ENCODE data around the gene ATP9A.

The ATP9A gene

DNA sequence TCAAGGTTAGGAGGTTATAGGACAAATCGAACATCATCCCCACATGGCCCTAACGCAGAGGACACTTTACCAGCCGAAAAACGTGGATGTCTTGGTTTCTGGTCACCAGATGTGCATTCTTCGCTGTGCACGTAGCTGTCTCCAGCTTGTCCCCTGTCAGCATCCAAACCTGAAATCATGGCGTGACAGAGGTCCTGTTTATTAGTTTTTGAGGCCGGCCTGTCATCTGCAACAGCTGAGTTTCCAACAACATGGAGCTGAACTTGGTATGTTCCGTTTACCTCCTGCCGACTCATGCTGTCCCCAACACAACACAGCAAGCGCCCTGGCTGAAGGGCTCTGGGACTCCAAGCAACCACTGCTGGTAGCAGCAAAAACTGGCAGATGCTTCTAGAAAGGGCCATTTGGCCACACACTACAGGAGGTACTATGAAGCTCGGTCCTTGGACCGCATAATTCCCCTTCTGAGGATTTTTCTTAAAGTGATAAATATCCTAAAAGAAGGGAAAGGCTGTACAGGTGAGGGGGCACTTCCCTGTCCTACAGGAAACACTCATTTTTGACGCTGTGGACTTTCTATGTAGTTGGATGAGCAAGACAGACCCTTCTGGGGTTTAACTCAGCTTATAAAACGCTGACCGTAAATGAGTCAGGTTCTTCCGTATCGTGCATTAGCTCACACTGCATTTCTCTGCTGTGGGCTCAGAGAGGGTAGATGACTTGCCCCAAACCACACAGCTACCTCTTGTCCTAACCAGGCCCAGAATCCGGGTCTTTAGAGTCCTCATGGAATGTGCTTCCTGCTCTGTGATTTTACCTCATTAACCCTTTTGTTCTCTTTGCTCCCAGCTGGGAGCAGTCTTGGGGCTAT lies 146.0 kb downstream of the ATP9A start:
- DNase-seq, result no peak

DNA sequence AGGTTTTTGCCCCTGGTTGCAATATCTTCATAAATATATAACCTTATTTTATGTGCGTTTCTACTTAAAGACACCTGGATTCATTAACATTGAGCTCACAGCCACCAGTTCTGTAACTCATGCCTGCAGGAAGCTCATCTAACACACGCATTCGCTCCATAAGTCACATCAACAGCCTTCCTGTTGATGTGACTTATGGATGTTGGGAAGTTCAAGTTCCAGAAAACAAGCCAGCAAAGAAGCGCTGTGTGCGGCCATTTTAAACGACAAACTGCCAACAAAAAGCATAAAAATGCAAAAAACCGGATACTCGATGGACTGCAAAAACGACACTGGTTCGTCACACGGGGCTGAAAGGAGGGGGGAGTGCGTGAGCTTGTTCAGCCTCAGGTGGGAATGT lies 147.8 kb downstream of the ATP9A start:
- no peak for DNase-seq

DNA sequence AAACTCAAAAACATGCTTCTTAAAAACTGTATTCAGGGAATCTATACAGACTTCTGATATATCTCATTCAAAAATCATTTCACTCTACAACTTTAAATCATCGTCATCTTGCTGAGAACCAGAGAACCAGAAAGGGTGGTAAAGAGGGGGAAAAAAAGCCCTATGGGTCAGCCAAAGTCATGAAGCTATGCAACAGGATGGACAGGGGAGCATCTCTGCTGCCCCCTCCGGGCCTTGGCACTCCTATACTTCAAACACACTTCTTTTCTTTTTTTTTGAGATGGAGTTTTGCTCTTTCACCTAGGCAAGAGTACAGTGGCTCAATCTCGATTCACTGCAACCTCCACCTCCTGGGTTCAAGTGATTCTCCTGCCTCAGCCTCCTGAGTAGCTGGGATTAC lies 152.1 kb downstream of the ATP9A start:
- DNase-seq, result no peak

DNA sequence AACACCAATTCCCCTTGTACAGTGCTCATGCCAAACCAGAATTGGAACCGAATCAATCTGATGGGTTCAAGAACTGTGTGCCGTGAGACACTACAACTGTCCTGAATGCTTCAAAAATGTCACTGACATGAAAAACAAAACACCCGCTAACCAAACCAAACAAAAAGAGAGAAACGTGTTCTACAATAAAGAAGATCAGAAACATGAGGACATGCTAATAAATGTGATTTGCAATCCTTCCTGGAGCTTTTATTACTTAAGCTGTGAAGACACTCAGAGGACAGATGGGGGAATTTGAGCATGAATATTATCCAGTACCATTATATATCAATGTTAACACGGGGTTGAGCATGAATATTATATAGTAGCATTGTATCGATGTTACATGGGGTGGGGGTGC lies 153.5 kb downstream of the ATP9A start:
- DNase-seq, result no peak

DNA sequence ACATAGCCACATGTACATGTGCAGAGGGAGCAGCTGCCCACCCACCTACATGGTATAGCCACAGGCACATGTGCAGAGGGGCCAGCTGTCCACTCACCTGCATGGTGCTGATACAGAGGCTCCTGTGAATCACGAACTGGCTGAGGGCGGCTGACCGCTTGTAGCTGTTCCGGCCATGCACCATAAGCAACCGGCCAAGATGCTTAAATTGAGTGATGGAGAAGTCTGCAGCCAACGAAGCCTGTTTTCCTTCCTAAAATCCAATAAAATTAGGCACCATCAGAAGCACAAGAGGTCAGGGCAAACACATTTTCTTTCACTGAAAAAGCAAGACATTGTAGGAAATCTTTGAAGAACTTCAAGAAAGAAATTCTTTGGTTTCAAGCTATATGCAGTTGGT lies 154.6 kb downstream of the ATP9A start:
- no peak for DNase-seq

DNA sequence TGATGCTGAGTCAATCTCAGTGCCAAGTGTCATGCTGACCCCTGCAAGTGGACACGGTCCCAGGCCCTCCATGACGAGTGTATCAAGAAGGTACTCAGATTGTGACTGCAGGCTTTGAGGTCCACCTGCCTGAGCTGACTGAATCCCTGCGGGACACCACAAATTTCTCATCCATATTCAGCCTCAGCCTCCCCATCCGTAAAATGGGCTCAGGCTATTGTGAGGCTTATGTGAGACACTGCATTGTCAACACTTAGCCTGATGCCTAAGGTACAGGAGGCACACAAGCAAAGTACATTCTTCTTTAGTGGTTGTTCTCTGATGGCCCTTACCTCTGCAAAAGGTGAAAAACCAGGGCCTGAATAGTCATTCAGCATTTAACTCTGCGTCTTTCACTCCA lies 155.3 kb downstream of the ATP9A start:
- no peak for DNase-seq

DNA sequence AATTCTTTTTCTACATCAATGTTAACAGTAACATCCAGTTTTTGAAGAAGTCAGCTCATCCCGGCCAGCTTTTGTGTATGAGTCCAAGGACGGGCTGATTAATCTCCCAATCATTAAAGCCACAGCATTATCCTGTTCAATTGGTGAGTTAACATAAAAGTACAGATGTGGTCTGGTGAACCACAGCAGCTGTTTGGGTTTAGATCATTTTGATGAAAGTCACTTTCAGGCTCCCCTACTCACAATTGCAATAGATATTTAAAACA lies 156.6 kb downstream of the ATP9A start:
- no peak for DNase-seq

DNA sequence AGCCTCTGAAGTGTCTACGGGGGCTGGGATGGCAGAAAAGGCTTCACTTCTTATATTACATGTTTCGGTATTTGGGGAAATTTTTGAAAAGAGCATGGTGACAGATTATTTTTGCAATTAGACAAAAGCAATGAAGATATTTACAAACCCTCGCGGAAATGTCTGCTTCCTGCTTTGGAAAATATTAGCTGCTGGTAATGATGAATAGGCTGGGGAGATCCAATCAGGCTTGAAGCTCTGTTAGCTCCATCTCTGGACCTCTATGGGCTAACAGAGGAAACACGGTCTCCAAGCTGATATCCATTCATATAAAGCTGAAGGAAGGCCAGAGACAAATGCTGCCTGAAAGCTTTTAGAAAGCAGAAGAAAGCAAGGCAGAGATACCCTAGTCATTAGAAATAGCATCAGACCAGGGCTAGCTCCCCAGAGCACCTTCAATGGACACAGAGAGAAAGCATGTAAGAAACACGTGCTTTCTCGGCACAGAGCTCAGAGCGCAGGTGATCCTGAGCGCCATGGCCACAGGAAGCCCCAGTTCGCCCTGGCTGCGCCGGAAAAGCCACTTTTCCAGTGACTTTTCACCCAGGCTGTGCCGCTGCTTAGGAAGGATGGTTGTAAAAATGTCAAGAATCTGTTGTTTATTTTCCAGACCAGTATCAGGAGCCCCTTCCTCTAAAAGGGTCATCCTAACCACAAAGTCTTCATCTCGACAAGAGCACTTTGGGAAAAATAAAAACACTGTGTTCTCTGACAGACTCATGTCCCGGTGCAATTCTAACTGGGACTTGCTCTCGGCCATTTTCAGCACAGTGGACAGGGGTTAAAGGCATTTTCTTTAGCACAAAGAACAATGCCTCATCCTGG lies 157.2 kb downstream of the ATP9A start:
- DNase-seq, result no peak

DNA sequence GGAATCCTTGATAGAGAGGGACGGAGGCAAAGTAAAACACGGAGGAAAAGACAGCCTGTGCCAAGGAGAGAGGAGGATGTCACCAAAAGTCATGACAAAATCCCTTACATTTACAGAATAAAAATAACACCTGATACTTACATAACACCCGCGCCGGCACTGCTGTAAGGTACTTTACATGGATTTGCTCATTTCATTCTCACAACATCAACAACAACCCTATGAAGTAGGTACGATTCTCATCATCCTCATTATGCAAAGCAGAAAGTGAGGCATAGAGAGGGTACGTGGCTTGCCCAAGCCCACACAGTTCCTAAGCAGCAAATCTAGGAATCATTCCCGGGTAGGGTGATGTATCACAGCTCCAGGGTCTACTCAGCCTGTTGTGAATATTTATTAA lies 158.1 kb downstream of the ATP9A start:
- no peak for DNase-seq

DNA sequence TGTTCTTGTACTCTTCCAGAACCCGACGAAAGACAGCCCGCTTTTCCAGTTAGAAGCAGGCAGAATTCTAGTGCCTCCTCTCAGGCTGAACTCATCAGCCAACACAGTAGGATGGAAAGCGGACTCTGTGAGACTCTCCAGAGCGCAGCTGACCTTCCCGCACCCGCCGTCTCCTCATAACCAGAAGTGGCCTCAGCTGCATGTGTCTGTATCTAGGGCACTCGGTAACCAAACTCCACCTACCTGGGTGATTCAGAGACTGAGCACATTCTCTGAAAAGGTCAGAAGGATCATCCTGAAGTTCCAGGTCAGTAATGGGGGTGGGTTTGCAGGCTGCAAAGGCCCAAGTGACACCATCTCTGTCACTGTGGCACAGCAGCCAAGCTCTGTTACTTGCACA lies 158.9 kb downstream of the ATP9A start:
- DNase-seq, result no peak

DNA sequence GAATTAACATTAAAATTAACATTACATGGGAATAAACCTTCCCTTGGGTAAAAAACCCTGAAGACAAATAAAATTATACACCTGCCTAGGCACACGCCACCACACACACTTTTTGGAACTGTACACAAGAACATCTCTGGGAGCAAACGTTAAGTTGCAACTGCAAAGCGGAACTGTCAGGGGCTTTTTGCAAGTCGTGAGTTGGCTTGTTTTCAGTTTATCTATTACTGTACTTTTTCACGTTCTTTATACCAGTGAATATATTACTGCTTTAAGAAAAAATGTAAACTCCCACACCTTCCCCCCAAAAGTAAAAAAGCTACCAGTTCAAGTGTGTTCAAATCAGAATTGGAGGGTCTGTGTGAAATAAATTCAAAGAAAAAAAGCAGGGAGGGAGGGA lies 160.1 kb downstream of the ATP9A start:
- no peak for DNase-seq

DNA sequence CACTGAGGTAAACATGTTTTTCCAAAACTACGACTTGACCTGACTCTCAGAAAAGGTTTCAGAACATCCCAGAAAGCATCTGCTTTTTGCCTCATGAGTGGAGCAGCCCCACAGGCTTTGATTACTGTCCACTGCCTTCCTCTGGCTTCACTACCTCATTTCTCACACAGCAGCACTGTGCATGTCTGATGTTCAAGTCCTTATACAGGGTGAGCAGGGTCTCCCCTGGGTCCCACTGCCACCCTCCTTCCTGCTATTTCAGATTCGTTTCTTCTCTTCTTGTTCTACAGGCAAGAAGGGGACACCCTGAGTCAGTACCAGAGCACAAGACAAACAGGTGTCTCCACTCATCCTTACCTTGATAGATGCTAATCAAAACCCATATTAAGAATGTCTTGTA lies 161.0 kb downstream of the ATP9A start:
- no peak for DNase-seq

DNA sequence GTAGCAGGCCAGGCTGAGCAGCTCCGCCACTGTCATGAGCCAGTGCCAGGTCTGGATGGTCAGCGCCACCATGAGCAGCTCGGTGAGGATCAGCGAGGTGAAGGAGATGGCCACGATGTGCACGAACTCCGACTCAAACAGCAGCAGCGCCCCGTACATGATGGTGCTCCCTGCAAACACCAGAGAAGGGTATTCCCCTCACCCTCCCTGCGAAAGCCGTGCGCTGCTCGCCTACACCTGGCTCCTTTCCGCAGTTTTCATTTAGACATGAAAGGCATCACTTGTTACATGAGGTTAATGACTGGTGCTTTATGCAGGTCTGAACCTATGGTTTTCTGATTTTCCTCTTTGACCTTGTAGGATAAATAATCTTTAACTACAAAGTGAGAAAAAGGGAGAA lies 163.3 kb downstream of the ATP9A start:
- DNase-seq, result no peak

DNA sequence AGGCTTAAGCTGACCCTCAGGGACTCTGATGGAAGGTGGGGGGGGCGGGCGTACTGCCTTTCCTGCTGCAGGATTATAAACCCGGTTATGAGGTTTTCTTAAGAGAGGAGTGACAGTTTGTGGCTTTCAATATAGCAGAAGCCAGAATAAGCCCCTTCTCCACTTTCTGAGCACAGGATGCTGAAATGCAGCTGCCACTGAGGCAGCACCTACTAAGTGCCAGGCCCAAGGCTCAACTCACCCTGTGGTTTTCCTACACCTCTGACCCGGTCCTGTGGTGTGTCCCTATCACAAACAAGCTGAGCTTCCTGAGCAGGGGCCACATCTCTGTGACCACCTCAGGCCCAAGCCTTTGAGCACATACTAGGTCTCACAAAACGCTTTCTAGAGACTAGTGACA lies 166.1 kb downstream of the ATP9A start:
- no peak for DNase-seq

DNA sequence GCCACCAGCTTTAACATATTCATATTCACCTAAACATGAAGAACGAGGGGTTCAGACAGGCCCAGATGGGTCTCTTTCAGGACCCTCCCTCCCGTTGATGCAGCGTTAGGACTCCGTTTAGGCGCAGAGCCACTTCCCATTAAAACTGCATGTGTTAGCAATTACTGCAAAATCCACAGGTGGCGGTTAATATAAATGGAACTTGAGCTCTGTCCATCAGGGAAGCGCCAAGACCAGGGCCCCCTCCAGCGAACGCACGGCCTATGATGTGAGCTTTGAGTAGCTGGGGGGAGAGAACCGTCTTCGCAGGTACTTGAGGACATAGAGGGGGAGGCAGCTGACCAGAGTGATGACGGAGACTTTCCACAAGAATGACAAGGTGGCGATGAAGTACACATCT lies 167.2 kb downstream of the ATP9A start:
- no peak for DNase-seq

DNA sequence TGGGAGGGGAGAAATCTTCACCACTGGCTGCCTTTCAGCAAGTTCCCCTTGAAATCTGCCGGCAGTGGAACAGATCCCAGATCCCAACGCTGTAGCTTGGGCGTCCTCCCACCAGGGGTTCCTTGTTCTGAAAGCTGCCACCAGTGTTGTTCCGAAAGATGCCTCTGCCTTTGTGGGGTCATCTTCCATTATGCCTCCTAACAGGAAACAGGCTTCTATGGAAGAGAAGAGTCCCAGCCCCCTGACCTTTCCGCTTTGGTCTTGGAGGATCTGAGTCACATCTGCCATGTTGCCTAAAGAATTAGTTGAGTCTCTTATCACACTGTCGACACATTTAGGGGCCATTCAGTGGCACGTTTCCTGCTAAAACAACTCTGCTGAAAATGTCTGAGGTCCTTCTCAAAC lies 168.2 kb downstream of the ATP9A start:
- DNase-seq, result no peak

DNA sequence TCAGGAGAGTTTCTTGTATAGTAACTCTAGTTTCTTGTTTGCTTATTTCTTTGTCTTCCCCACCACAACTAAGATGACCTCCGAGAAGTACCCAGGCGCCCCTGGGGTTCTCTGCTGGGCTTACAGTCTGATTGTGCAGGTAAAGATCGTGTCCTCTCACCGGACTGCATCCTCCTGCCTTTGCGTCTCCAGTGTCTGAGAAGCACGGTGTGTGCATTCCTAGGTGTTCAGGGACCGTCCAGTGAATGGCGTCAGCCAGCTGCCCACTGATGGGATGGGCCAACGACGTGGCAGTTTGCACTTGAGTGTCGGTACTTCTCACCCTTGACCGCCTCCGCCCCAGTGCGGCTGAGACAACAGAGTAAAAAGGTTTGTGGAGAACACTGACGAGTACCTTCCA lies 169.6 kb downstream of the ATP9A start:
- DNase-seq, result no peak

DNA sequence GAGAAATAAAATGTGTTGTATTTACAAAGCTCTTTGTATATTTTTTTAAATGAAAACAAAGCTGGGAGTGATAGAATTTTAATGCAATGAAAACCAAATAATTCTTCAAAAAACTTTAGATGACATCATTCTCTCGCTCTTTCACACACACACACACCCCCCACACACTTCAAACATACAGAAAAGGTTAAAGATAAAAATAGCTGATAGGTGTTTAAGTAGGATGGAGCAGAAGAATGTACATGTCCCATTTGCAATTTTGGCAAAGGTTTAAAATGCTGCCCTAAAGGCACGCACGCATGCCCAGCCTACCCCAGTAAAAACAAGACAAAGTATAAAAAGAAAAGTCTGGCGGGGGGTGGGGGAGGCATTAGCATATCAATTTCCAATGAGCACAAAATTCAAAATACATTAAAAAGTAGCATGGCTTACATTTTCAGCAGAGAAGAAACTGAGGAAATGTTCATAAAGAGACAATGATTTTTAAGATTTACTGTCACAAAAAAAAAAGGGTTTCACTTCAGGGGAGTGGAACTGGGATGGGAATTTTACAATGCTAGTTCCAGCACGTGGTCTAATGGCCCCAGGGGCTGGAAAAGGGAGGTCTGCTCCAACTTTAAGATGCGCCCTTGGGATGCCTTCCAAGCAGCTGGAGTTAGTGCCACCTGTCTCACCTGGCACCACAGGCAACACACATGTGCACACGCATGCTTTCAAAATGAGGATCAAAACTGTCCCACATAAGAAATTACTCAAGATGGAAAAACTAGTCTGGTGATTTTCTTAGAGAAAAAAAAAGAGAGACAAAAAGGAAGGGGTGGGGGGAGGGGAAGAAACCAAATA lies 170.6 kb downstream of the ATP9A start:
- DNase-seq, result no peak

DNA sequence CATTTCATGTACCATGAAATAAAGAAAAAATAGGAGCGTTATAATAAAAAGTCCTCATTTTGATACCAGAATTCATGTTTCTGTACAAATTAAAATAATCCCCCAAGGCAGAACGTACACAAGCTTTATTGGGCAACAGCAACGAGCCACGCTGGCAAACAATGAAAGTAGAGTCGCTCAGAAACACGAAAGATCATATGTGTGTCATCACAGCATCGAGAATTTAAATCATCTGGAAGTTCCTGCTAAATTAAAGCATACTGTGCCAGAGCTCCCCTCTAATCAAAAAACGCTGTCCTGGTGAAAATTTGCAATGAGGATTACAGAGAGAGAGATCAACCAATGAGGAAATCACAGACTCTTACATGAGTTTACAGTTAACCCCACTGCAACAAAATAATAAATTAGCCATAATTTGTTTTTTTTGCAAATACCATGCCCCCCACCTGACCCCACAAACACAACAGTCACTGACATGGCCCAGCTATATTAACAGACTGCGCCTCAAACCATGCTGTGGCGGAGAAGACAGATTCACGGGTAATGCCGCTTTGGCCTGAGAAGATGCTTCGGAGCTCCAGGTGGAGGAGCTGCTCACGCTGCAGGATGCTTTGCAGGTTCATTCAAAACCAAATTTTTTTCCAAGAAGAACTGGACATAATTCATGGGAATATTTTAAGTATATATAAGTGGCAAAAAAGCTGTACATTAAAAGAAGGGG lies 171.4 kb downstream of the ATP9A start:
- DNase-seq, result no peak

DNA sequence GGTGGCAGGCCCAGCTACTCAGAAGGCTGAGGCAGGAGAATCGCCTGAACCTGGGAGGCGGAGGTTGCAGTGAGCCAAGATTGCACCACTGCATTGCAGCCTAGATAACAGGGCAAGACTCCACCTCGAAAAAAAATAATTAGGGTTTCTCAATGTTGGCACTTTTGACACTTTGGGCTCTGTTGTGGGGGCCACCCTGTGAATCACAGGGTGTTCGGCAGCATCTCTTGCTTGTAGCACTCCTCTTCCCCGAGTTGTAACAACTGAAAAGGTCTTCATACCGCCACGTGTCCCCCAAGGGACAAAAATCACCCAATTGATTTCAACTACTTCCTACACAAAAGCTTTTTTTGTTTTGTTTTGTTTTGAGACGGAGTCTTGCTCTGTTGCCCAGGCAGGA lies 172.4 kb downstream of the ATP9A start:
- DNase-seq, result no peak

DNA sequence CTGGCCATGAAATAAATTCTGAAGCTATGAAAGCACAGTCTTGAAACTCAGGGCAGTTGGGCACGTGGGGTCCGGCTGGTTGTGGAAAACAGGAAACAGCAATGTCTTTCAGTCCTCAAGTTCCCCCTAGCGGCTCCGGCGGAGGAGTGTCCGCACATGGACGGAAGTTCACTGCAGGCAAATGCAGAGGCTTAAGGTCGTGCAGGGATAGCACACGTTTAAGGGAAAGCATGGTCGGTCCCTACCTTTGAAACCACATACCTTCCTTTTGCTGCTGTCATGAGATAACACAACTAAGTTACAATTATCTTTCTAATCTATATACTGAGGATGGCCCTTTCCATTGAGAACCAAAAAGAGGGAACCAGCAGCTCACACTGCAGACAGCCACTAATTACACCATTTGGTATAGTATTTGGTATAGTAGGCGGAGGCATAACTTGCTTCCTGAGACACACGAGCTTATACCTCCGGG lies 173.1 kb downstream of the ATP9A start:
- DNase-seq, result peak; percentile 18

DNA sequence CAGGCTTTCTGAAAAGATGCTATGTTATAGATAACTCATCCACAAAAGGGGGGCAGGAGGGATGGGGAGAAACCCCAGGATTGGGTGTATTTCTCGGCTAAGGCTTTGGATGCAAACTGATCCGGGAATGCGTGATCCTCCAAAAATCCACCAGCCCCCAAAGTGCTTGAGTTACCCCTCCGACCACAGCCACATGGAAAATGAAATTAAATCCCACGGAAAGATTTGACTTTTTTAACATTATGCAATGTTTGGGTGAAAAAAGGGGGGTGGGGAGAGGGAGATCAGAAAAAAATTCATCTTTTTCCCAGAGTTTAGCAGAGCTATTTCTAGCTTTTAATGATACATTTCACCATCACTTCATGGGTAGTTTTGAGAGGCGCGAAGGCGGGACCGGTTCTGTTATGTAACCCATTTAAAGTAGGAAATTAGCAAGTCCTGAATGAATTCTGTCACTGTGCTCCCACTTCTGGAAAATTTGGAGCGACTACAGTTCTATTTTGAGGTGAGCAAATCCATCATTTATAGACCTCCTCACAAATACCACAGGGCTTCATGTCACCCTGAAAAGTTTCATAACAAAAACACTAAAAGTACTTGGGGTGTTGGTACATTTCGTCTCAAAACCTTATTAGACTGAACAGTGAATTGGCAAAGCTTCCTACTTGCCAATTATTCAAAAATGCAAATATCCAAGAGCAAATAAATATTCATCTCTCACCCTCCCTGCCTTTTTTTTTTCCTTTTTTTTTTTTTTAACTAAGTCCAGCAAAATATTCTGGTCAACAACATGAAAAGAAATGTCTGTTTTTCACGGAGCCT lies 173.7 kb downstream of the ATP9A start:
- DNase-seq, result no peak
